Measurements from ENCODE around the gene MON2.

GRCh38 chr12:62647586-62647985 is 181.0 kb downstream of the MON2 start:
- TF ChIP-seq CTCF (conservative IDR thresholded peaks at IDR 0.05 in 1 of 2, IDR thresholded peaks at IDR 0.05 in 1 of 2; ENCODE audit: extremely low read depth in 1 of 2, insufficient read depth in 1 of 2, low read depth in 1 of 2, low read length in 2 of 2) (no peak), EZH2 (IDR thresholded peaks at IDR 0.05; ENCODE audit: borderline replicate concordance, low read length) (no peak)
